ENCODE results near the gene INPP5A.
"Not testable (repeated sequence)": the region's sequence is repeated elsewhere in the genome, so short reads cannot be mapped to it uniquely, and the experiment has no call there.

GRCh38 chr10:132743196-132743924 is 205.8 kb downstream of the INPP5A start:
- not testable (repeated sequence) for TF ChIP-seq CTCF, EZH2 (IDR thresholded peaks at IDR 0.05)
- TF ChIP-seq EZH2phosphoT487 (IDR thresholded peaks at IDR 0.05) = peak; percentile 17
